Right lobe of liver (tissue), 4 donors: Measurements from ENCODE around the gene DEDD.

ENCODE experiments used
- CTCF ChIP-seq, 4 donors: fragments of 200-600 bp in 3 of 4; fragments of 450-650 bp in 1 of 4; IDR thresholded peaks; one replicate each; pipeline versions ENCODE4 v1.5.1 to v1.8.0; 2016 to 2022; ENCODE audit warnings: antibody characterized with exemption in 4 of 4, mild to moderate bottlenecking in 2 of 4
- POLR2A ChIP-seq: fragments of 450-650 bp; IDR thresholded peaks from one replicate; pipeline ENCODE4 v1.6.1; 2017; ENCODE audit warnings: antibody characterized with exemption, mild to moderate bottlenecking
- donor health status: DM: no; HTN: no; CAD: no.
- donor health status: DM: no; HTN: no; CAD: no.
- donor health status: DM: no; HTN: yes; CAD: no.

- TF ChIP-seq CTCF (IDR thresholded peaks at IDR 0.05) (no peak), POLR2A (no peak)
These were observed 29.2 kb upstream of the DEDD start for GRCh38 chr1:161161652-161162051.
